GM18870 (cell line): ENCODE results near the gene FSCN2.

Source experiments
- ATAC-seq: cut with Tn5 transposase; IDR thresholded peaks from one replicate; pipeline ENCODE4 v1.9.1; 2021; ENCODE audit warnings: moderate library complexity; ENCODE audit not compliant: unreplicated experiment

FSCN2 gene

GRCh38 chr17:81489998-81490992 is 37.9 kb upstream of the FSCN2 start:
- no peak for ATAC-seq

- ATAC-seq: no peak
These were observed 37.0 kb upstream of the FSCN2 start for GRCh38 chr17:81491181-81491581.

GRCh38 chr17:81491761-81492160 is 36.4 kb upstream of the FSCN2 start:
- ATAC-seq: no peak

GRCh38 chr17:81492202-81492601 is 36.0 kb upstream of the FSCN2 start:
- ATAC-seq: no peak

GRCh38 chr17:81492706-81493105 is 35.5 kb upstream of the FSCN2 start:
- ATAC-seq: no peak

GRCh38 chr17:81493198-81494038 is 34.8 kb upstream of the FSCN2 start:
- ATAC-seq: no peak

- no peak for ATAC-seq
These were observed 33.4 kb upstream of the FSCN2 start for GRCh38 chr17:81494626-81495377.

- ATAC-seq: no peak
These were observed 29.1 kb upstream of the FSCN2 start for GRCh38 chr17:81498953-81499600.

- ATAC-seq: no peak
These were observed 28.6 kb upstream of the FSCN2 start for GRCh38 chr17:81499601-81499970.

- no peak for ATAC-seq
These were observed 28.1 kb upstream of the FSCN2 start for GRCh38 chr17:81500047-81500446.

- ATAC-seq: no peak
These were observed 25.6 kb upstream of the FSCN2 start for GRCh38 chr17:81502471-81503017.

GRCh38 chr17:81503619-81504018 is 24.6 kb upstream of the FSCN2 start:
- no peak for ATAC-seq

GRCh38 chr17:81508639-81509206 is 19.5 kb upstream of the FSCN2 start:
- no peak for ATAC-seq

- no peak for ATAC-seq
These were observed 18.8 kb upstream of the FSCN2 start for GRCh38 chr17:81509207-81509971.

GRCh38 chr17:81509972-81510784 is 18.0 kb upstream of the FSCN2 start:
- ATAC-seq: no peak

- ATAC-seq: no peak
These were observed 17.2 kb upstream of the FSCN2 start for GRCh38 chr17:81510785-81511553.

- ATAC-seq: no peak
These were observed 16.7 kb upstream of the FSCN2 start for GRCh38 chr17:81511554-81511803.
